WTC11 (cell line): ENCODE measurements around the gene FASTK. TPM values are rescaled to one million over a fixed set of nuclear protein-coding genes. Genes with fewer than 3 reads are reported as not detected.

Source experiments
- ATAC-seq: fragments of 200-7000 bp; cut with Tn5 transposase; 2 replicates; pipeline ENCODE4 v1.10.0; 2021; ENCODE audit warnings: mild to moderate bottlenecking, moderate library complexity
- CTCF ChIA-PET: fragments of 300-600 bp; sonication (Branson Sonifier 250); formaldehyde crosslinking; loops from one replicate; lab custom pipeline; 2021; ENCODE audit warnings: antibody characterized with exemption; lab: Charles Lee
- POLR2A ChIA-PET: fragments of 350-600 bp; sonication (Branson Sonifier 250); formaldehyde crosslinking; loops from one replicate; lab custom pipeline; 2021; ENCODE audit warnings: antibody characterized with exemption; lab: Charles Lee
- DNase-seq: peaks from one replicate; pipeline ENCODE4 v3.0.0; 2021; ENCODE audit warnings: low spot score
- H3K27ac Mint-ChIP-seq: 2 replicates; pipeline ENCODE4 v1.8.0; 2021; ENCODE audit warnings: mixed read lengths
- H3K27me3 Mint-ChIP-seq: 2 replicates; pipeline ENCODE4 v1.8.0; 2021; ENCODE audit warnings: low read depth, mild to moderate bottlenecking, moderate library complexity, mixed read lengths
- H3K36me3 Mint-ChIP-seq: 2 replicates; pipeline ENCODE4 v1.8.0; 2021; ENCODE audit warnings: mixed read lengths
- H3K4me1 Mint-ChIP-seq: 2 replicates; pipeline ENCODE4 v1.8.0; 2022; ENCODE audit warnings: mixed read lengths
- H3K4me3 Mint-ChIP-seq: 2 replicates; pipeline ENCODE4 v1.8.0; 2021; ENCODE audit warnings: mild to moderate bottlenecking, moderate library complexity, mixed read lengths
- H3K9me3 Mint-ChIP-seq: 2 replicates; pipeline ENCODE4 v1.8.0; 2021; ENCODE audit warnings: mixed read lengths
- AFF4 ChIP-seq: sonication (generic); formaldehyde crosslinking; IDR thresholded peaks from 2 replicates; pipeline ENCODE4 v1.8.1; 2023; ENCODE audit warnings: mild to moderate bottlenecking, missing genetic modification reagents, borderline replicate concordance
- AR ChIP-seq: fragments of 250-450 bp; sonication (Bioruptor Pico); IDR thresholded peaks from 2 replicates; pipeline ENCODE4 v1.9.0; 2021; ENCODE audit warnings: mild to moderate bottlenecking
- ATF2 ChIP-seq: sonication (generic); formaldehyde crosslinking; IDR thresholded peaks from 2 replicates; pipeline ENCODE4 v1.8.1; 2022; ENCODE audit warnings: low read depth, missing genetic modification reagents, borderline replicate concordance
- CBFB ChIP-seq: sonication (generic); formaldehyde crosslinking; IDR thresholded peaks from 2 replicates; pipeline ENCODE4 v1.8.1; 2022; ENCODE audit warnings: mild to moderate bottlenecking, low read depth, missing genetic modification reagents
- CREM ChIP-seq: sonication (generic); formaldehyde crosslinking; IDR thresholded peaks from 2 replicates; pipeline ENCODE4 v1.8.1; 2022; ENCODE audit warnings: mild to moderate bottlenecking, missing genetic modification reagents, moderate library complexity
- EMX1 ChIP-seq: fragments of 250-450 bp; sonication (Bioruptor Pico); IDR thresholded peaks from 2 replicates; pipeline ENCODE4 v1.8.0; 2021; ENCODE audit warnings: mild to moderate bottlenecking
- ETV6 ChIP-seq: sonication (generic); formaldehyde crosslinking; IDR thresholded peaks from 2 replicates; pipeline ENCODE4 v1.8.1; 2022; ENCODE audit warnings: mild to moderate bottlenecking, missing genetic modification reagents
- FOXJ3 ChIP-seq: sonication (generic); formaldehyde crosslinking; IDR thresholded peaks from 2 replicates; pipeline ENCODE4 v1.9.0; 2021; ENCODE audit warnings: missing genetic modification reagents, mild to moderate bottlenecking, borderline replicate concordance
- FOXP1 ChIP-seq: sonication (generic); formaldehyde crosslinking; IDR thresholded peaks from 2 replicates; pipeline ENCODE4 v1.8.0; 2022; ENCODE audit warnings: missing genetic modification reagents, mild to moderate bottlenecking, moderate library complexity, borderline replicate concordance
- GTF2I ChIP-seq: fragments of 250-450 bp; sonication (Bioruptor Pico); conservative IDR thresholded peaks from 2 replicates; pipeline ENCODE4 v1.4.0; 2021; ENCODE audit warnings: mild to moderate bottlenecking
- MYBL2 ChIP-seq: sonication (generic); formaldehyde crosslinking; IDR thresholded peaks from 2 replicates; pipeline ENCODE4 v1.8.1; 2023; ENCODE audit warnings: mild to moderate bottlenecking, moderate library complexity, missing genetic modification reagents
- NFATC4 ChIP-seq: fragments of 250-450 bp; sonication (Bioruptor Pico); IDR thresholded peaks from 2 replicates; pipeline ENCODE4 v1.9.0; 2021; ENCODE audit warnings: mild to moderate bottlenecking
- OVOL2 ChIP-seq: fragments of 250-450 bp; sonication (Bioruptor Pico); IDR thresholded peaks from 2 replicates; pipeline ENCODE4 v1.9.0; 2021; ENCODE audit warnings: mild to moderate bottlenecking, borderline replicate concordance
- SMAD3 ChIP-seq: sonication (generic); formaldehyde crosslinking; IDR thresholded peaks from 2 replicates; pipeline ENCODE4 v1.8.0; 2022; ENCODE audit warnings: missing genetic modification reagents, mild to moderate bottlenecking, borderline replicate concordance
- STAT6 ChIP-seq: sonication (generic); formaldehyde crosslinking; conservative IDR thresholded peaks from 2 replicates; pipeline ENCODE4 v1.8.1; 2023; ENCODE audit warnings: mild to moderate bottlenecking, low read depth, missing genetic modification reagents, moderate library complexity
- TEAD1 ChIP-seq: sonication (generic); formaldehyde crosslinking; IDR thresholded peaks from 2 replicates; pipeline ENCODE4 v1.8.0; 2022; ENCODE audit warnings: mild to moderate bottlenecking, missing genetic modification reagents
- TEAD4 ChIP-seq: sonication (generic); formaldehyde crosslinking; IDR thresholded peaks from 2 replicates; pipeline ENCODE4 v1.8.0; 2022; ENCODE audit warnings: mild to moderate bottlenecking, missing genetic modification reagents
- ZNF121 ChIP-seq: sonication (generic); formaldehyde crosslinking; IDR thresholded peaks from 2 replicates; pipeline ENCODE4 v1.8.0; 2023; ENCODE audit warnings: missing genetic modification reagents
- ZNF138 ChIP-seq: sonication (generic); formaldehyde crosslinking; conservative IDR thresholded peaks from 2 replicates; pipeline ENCODE4 v1.8.1; 2022; ENCODE audit warnings: mild to moderate bottlenecking, moderate library complexity, missing genetic modification reagents
- ZSCAN18 ChIP-seq: fragments of 250-450 bp; sonication (Bioruptor Pico); IDR thresholded peaks from 2 replicates; pipeline ENCODE4 v2.1.2; 2022; ENCODE audit warnings: mild to moderate bottlenecking, moderate library complexity
- total RNA-seq: library from RNA; stranded (reverse); gene quantifications from 3 replicates; pipeline ENCODE4 v1.2.3, GENCODE V29; 2021

Gene FASTK
- total RNA-seq, 1 experiment from 2014 or later = 70.2 TPM

GRCh38 chr7:151104411-151105235 lies 24.0 kb upstream of the FASTK start (continued):
- no peak for TF ChIP-seq ZNF121 (CRISPR knock-in tag)

- ATAC-seq (no peak), DNase-seq (no peak)
- H3K27me3 Mint-ChIP-seq = no peaks in the 10 kb centered on the region
- CTCF ChIA-PET = interaction anchor here (0.7 to 3.0 kb wide), 7 partner anchors 10 to 140 kb away, joined by 3 to 8 read pairs (median 4); no protein-coding TSS in a partner anchor
- H3K4me1 Mint-ChIP-seq = peaks cover 50% of the 10 kb centered on the region
- POLR2A ChIA-PET = interaction anchor here (0.5 kb wide), 1 partner anchor 123 kb away, joined by 3 read pairs; the partner anchor contains the start of gene ABCF2
- peak overlapping the region; percentile 59 for H3K4me3 Mint-ChIP-seq
- no peak for TF ChIP-seq FOXP1 (CRISPR knock-in tag)
- no peak for TF ChIP-seq AR (CRISPR knock-in tag)
- no peak for TF ChIP-seq FOXJ3 (CRISPR knock-in tag)
- TF ChIP-seq AFF4 (CRISPR knock-in tag) = no peak
- no peak for TF ChIP-seq ETV6 (CRISPR knock-in tag)
- TF ChIP-seq ATF2 (CRISPR knock-in tag) = no peak
- TF ChIP-seq CREM = no peak
- TF ChIP-seq SMAD3 (CRISPR knock-in tag) = no peak
- TF ChIP-seq TEAD4 (CRISPR knock-in tag) = no peak
- TF ChIP-seq EMX1 (CRISPR knock-in tag) = no peak
- no peak for TF ChIP-seq CBFB (CRISPR knock-in tag)
- TF ChIP-seq OVOL2 (CRISPR knock-in tag) = no peak
- TF ChIP-seq NFATC4 (CRISPR knock-in tag) = no peak
- no peak for TF ChIP-seq TEAD1 (CRISPR knock-in tag)
- TF ChIP-seq ZNF138 (CRISPR knock-in tag) = no peak
- TF ChIP-seq STAT6 (CRISPR knock-in tag) = no peak
- no peak for TF ChIP-seq GTF2I (CRISPR knock-in tag)
- no peak for TF ChIP-seq MYBL2 (CRISPR knock-in tag)
- no peak for TF ChIP-seq ZSCAN18 (CRISPR knock-in tag)
- H3K27ac Mint-ChIP-seq = peak overlapping the region; percentile 96
- no peaks in the 10 kb centered on the region; the same call in 1 of the 2 replicates for H3K36me3 Mint-ChIP-seq
- H3K9me3 Mint-ChIP-seq = no peaks in the 10 kb centered on the region
Observed at GRCh38 chr7:151103973-151104372, 23.4 kb upstream of the FASTK start.
